K562 (cell line): ENCODE data around the gene NHS. TPM values are rescaled to one million over a fixed set of nuclear protein-coding genes. Genes with fewer than 3 reads are reported as not detected.

Experiments
- ATAC-seq: fragments of 200-7000 bp; cut with Tn5 transposase; 3 replicates; pipeline ENCODE4 v1.9.1; 2020; ENCODE audit warnings: moderate library complexity
- BruUV-seq: library from RNA; stranded (reverse); fragments of 400-500 nt; replicated peaks from 2 replicates; lab custom pipeline; 2021; lab: Mats Ljungman, UMichigan
- CTCF ChIA-PET: fragments of 300-600 bp; formaldehyde crosslinking; extraction: SDS; loops from one replicate; lab custom pipeline; 2021; ENCODE audit warnings: low intra/inter-chr PET ratio; lab: Yijun Ruan, JAX
- POLR2A ChIA-PET: fragments of 300-600, 350-650 bp; sonication (Branson Sonifier 250); formaldehyde crosslinking; extraction: SDS; loops from one replicate; lab custom pipeline; 2021; ENCODE audit warnings: antibody characterized with exemption, inconsistent platforms; lab: Yijun Ruan, JAX
- DNase-seq, 4 experiments: peaks; one replicate each; pipeline versions ENCODE4 v3.0.0 to v3.0.0-alpha.2; 2011 to 2018; ENCODE audit warnings: low spot score in 3 of 4, mixed read lengths in 3 of 4; ENCODE audit errors: extremely low read depth in 1 of 4
- FAIRE-seq: peaks from 2 replicates; lab custom pipeline; 2011; peaks lifted over from hg19 to GRCh38; lab: Jason Lieb, UNC
- H2AFZ ChIP-seq: 2 replicates; pipeline ENCODE4 v1.6.0; 2011; ENCODE audit warnings: low read depth, low read length, control low read depth, inconsistent platforms
- H3K27ac ChIP-seq: fragments of 200-600 bp; 3 replicates; pipeline ENCODE4 v1.8.0; 2011; ENCODE audit warnings: low read depth, mild to moderate bottlenecking, control low read depth, inconsistent platforms, low read length, moderate library complexity, mixed read lengths; ENCODE audit errors: extremely low read depth
- H3K27me3 ChIP-seq, 2 experiments: fragments of 300-600 bp in 1 of 2; 2 replicates in 1 of 2; 3 replicates in 1 of 2; pipeline versions ENCODE4 v1.6.0 to v1.8.0; 2011; ENCODE audit warnings: inconsistent platforms in 2 of 2, low read length in 2 of 2, mild to moderate bottlenecking in 1 of 2, mixed read lengths in 1 of 2, moderate library complexity in 1 of 2; ENCODE audit not compliant: control insufficient read depth in 2 of 2, insufficient read depth in 2 of 2
- H3K36me3 ChIP-seq: fragments of 300-600 bp; 3 replicates; pipeline ENCODE4 v1.8.0; 2011; ENCODE audit warnings: mild to moderate bottlenecking, low read length, inconsistent platforms; ENCODE audit not compliant: control insufficient read depth, insufficient read depth
- H3K4me1 ChIP-seq, 2 experiments: fragments of 200-600 bp in 1 of 2; replicated peaks in 1 of 2; 2 replicates in 1 of 2; 3 replicates in 1 of 2; pipeline versions ENCODE4 v1.5.1 to v1.8.0; 2011; ENCODE audit warnings: inconsistent platforms in 2 of 2, low read length in 2 of 2, mild to moderate bottlenecking in 1 of 2, mixed read lengths in 1 of 2, moderate library complexity in 1 of 2; ENCODE audit not compliant: control insufficient read depth in 2 of 2, insufficient read depth in 2 of 2
- H3K4me2 ChIP-seq: 2 replicates; pipeline ENCODE4 v1.6.1; 2011; ENCODE audit warnings: low read length, control low read depth, inconsistent platforms, mixed read lengths; ENCODE audit not compliant: insufficient read depth
- H3K4me3 ChIP-seq: fragments of 200-600 bp; sonication (generic), shearing (Covaris generic); 2 replicates; pipeline ENCODE4 v1.5.1; 2016; ENCODE audit warnings: control low read depth, inconsistent platforms
- H3K79me2 ChIP-seq: fragments of 200-600 bp; 3 replicates; pipeline ENCODE4 v1.8.0; 2011; ENCODE audit warnings: low read length, inconsistent platforms; ENCODE audit not compliant: control insufficient read depth, insufficient read depth
- H3K9ac ChIP-seq, 2 experiments: 2 replicates each; pipeline versions ENCODE4 v1.6.0 to v1.6.1; 2011; ENCODE audit warnings: low read depth in 2 of 2, low read length in 2 of 2, control low read depth in 1 of 2, inconsistent platforms in 1 of 2, mild to moderate bottlenecking in 1 of 2, mixed read lengths in 1 of 2; ENCODE audit not compliant: insufficient read depth in 1 of 2
- H3K9me1 ChIP-seq: one replicate; pipeline ENCODE4 v1.6.0; 2011; ENCODE audit warnings: inconsistent platforms, mild to moderate bottlenecking, low read length, moderate library complexity; ENCODE audit not compliant: control insufficient read depth, insufficient read depth
- H3K9me3 ChIP-seq: replicated peaks from 2 replicates; pipeline ENCODE4 v1.5.1; 2011; ENCODE audit warnings: low read depth, low read length, inconsistent platforms; ENCODE audit not compliant: control insufficient read depth, insufficient read depth
- H4K20me1 ChIP-seq: replicated peaks from 2 replicates; pipeline ENCODE4 v1.6.1; 2011; ENCODE audit warnings: low read length, inconsistent platforms, mixed read lengths; ENCODE audit not compliant: control insufficient read depth, insufficient read depth
- BCL6 ChIP-seq: fragments of 250-450 bp; sonication (Bioruptor Pico); IDR thresholded peaks from 2 replicates; pipeline ENCODE4 v1.4.0; 2020
- CXXC5 ChIP-seq: fragments of 250-450 bp; sonication (Bioruptor Pico); IDR thresholded peaks from 2 replicates; pipeline ENCODE4 v1.8.0; 2022; ENCODE audit warnings: inconsistent platforms, mild to moderate bottlenecking, moderate library complexity
- ETS2 ChIP-seq: IDR thresholded peaks from 2 replicates; pipeline ENCODE4 v1.6.1; 2016; ENCODE audit warnings: borderline replicate concordance, missing genetic modification characterization, mild to moderate bottlenecking, moderate library complexity, missing compliant biosample characterization; ENCODE audit not compliant: poor library complexity, severe bottlenecking
- RUNX1 ChIP-seq: sonication (generic); IDR thresholded peaks from 2 replicates; pipeline ENCODE4 v1.6.1; 2016; ENCODE audit warnings: antibody characterized with exemption, low read depth
- SRF ChIP-seq, 2 experiments: fragments of 250-450, 450-650 bp in 1 of 2; sonication (Bioruptor Pico) in 1 of 2; sonication (generic) in 1 of 2; formaldehyde crosslinking; IDR thresholded peaks; 2 replicates each; pipeline versions ENCODE4 v1.5.0 to v1.5.1; 2020 to 2022; ENCODE audit warnings: mild to moderate bottlenecking in 1 of 2, missing genetic modification reagents in 1 of 2
- TARDBP ChIP-seq: fragments of 450-650 bp; IDR thresholded peaks from 2 replicates; pipeline ENCODE4 v1.6.1; 2016
- TFAM ChIP-seq: fragments of 250-450 bp; sonication (Bioruptor Pico); conservative IDR thresholded peaks from 2 replicates; pipeline ENCODE4 v1.5.0; 2021; ENCODE audit warnings: mild to moderate bottlenecking, moderate library complexity
- XRCC5 ChIP-seq: fragments of 200-400 bp; formaldehyde crosslinking; IDR thresholded peaks from 2 replicates; pipeline ENCODE4 v1.6.1; 2017; ENCODE audit warnings: low read depth, mild to moderate bottlenecking, low read length
- ZFP1 ChIP-seq: fragments of 450-650 bp; formaldehyde crosslinking; IDR thresholded peaks from 2 replicates; pipeline ENCODE4 v1.4.0; 2020; ENCODE audit warnings: mild to moderate bottlenecking, mixed read lengths
- ZNF263 ChIP-seq: sonication (generic); formaldehyde crosslinking; IDR thresholded peaks from 2 replicates; pipeline ENCODE4 v1.8.0; 2022; ENCODE audit warnings: mild to moderate bottlenecking, missing genetic modification reagents, borderline replicate concordance
- ZNF282 ChIP-seq: sonication (generic); formaldehyde crosslinking; IDR thresholded peaks from 2 replicates; pipeline ENCODE4 v1.8.1; 2023; ENCODE audit warnings: missing genetic modification reagents
- ZNF551 ChIP-seq: fragments of 250-450 bp; sonication (Bioruptor Pico); IDR thresholded peaks from 2 replicates; pipeline ENCODE4 v1.5.0; 2021; ENCODE audit warnings: mild to moderate bottlenecking, moderate library complexity
- WGBS: fragments of 100-300 bp; shearing (Covaris generic); methylation state at CpG from one replicate; pipeline ENCODE4 v1.1.6; 2016; ENCODE audit warnings: low coverage, mixed read lengths; ENCODE audit not compliant: insufficient coverage; ENCODE audit errors: missing lambda C conversion rate; 5-methylcytosine and 5-hydroxymethylcytosine counted together
- in situ Hi-C: fragments of 300-500 bp; cut with MboI; formaldehyde crosslinking; loops from 4 replicates; pipeline ENCODE4 v1.15.0; 2018; ENCODE audit warnings: inconsistent platforms, mixed read lengths
- intact Hi-C: fragments of 100-400 bp; cut with micrococcal nuclease; formaldehyde crosslinking; loops from 2 replicates; pipeline ENCODE4 v1.14.2; 2022
- polyA plus RNA-seq, 8 experiments: library from polyadenylated mRNA; depleted of rRNA in 4 of 8; stranded (reverse) in 5 of 8; unstranded in 3 of 8; fragments of >200 nt; fragmentation: Nextera tagmentation in 2 of 8; fragmentation: Illumina TruSeq in 1 of 8; extraction: Ambion mirVana in 2 of 8; extraction: Trizol in 1 of 8; gene quantifications; 2 replicates each; pipeline versions ENCODE4 v1.2.1 to v1.2.3, GENCODE V29; 2011 to 2014; ENCODE audit warnings: inconsistent platforms in 1 of 8, missing spikeins in 1 of 8
- total RNA-seq, 7 experiments: library from RNA; depleted of rRNA in 6 of 7; stranded (reverse); fragments of >200 nt in 6 of 7; fragmentation: Illumina TruSeq in 2 of 7; extraction: Trizol in 2 of 7; gene quantifications; 2 replicates each; pipeline versions ENCODE4 v1.2.1 to v1.2.3, GENCODE V29; 2011 to 2021; ENCODE audit warnings: low replicate concordance in 1 of 7

NHS gene
- total and polyA plus RNA-seq, 9 of the 15 experiments (the other 6 are each of a cell fraction or from before 2014, with no cell fraction given) = 0.02 TPM; not detected in 8

GRCh38 chrX:17403189-17403691, 28.2 kb downstream of the NHS start:
- no peaks in the 10 kb centered on the region for H3K36me3 ChIP-seq
- H3K27me3 ChIP-seq = no peaks in the 10 kb centered on the region
- H3K9me3 ChIP-seq = no peaks in the 10 kb centered on the region
- ChIA-PET POLR2A (no interaction called here), CTCF (no interaction called here)
- no peak overlapping the region for H3K27ac ChIP-seq
- no peak for TF ChIP-seq ZNF263 (CRISPR knock-in tag)
- no peak for TF ChIP-seq ZNF551 (CRISPR knock-in tag)
- no peak for TF ChIP-seq TFAM (CRISPR knock-in tag)
- no peak for TF ChIP-seq TARDBP
- no peak for TF ChIP-seq ZFP1 (CRISPR knock-in tag)
- no peak for TF ChIP-seq RUNX1
- no peak for TF ChIP-seq SRF (CRISPR knock-in tag; IDR thresholded peaks at IDR 0.05)
- TF ChIP-seq CXXC5 (CRISPR knock-in tag) = no peak
- TF ChIP-seq ETS2 (tag) = no peak
- no peak for TF ChIP-seq XRCC5
- TF ChIP-seq ZNF282 (CRISPR knock-in tag) = no peak
- TF ChIP-seq BCL6 (CRISPR knock-in tag) = no peak
- BruUV-seq = no TSS peak
- no peak overlapping the region for H3K4me3 ChIP-seq
- in situ Hi-C loops = no loop called here
- no peak overlapping the region for H2AFZ ChIP-seq
- FAIRE-seq (no peak), DNase-seq (no peak), ATAC-seq (no peak)
- intact Hi-C loops = no loop called here
- H3K4me1 ChIP-seq = no peaks in the 10 kb centered on the region
- no peak overlapping the region for H3K4me2 ChIP-seq
- 0% methylated on average over 2 of the region's 2 CpGs for WGBS
- no peak overlapping the region for H3K9ac ChIP-seq
- H3K9me1 ChIP-seq = no peaks in the 10 kb centered on the region
- no peaks in the 10 kb centered on the region for H4K20me1 ChIP-seq
- H3K79me2 ChIP-seq = no peaks in the 10 kb centered on the region
